Stimulated activated CD4-positive, alpha-beta T cell treated with anti-CD3 and anti-CD28 coated beads, Interleukin-12 subunit alpha, Interleukin-12 subunit beta, amount 100 ng/mL, for 24 hours (primary cell): Measurements from ENCODE around the gene CTNNA2.

Experiments
- DNase-seq, 2 experiments: peaks; one replicate each; pipeline ENCODE4 v3.0.0-alpha.2; 2020; ENCODE audit warnings: low read depth in 2 of 2

CTNNA2 gene

DNA sequence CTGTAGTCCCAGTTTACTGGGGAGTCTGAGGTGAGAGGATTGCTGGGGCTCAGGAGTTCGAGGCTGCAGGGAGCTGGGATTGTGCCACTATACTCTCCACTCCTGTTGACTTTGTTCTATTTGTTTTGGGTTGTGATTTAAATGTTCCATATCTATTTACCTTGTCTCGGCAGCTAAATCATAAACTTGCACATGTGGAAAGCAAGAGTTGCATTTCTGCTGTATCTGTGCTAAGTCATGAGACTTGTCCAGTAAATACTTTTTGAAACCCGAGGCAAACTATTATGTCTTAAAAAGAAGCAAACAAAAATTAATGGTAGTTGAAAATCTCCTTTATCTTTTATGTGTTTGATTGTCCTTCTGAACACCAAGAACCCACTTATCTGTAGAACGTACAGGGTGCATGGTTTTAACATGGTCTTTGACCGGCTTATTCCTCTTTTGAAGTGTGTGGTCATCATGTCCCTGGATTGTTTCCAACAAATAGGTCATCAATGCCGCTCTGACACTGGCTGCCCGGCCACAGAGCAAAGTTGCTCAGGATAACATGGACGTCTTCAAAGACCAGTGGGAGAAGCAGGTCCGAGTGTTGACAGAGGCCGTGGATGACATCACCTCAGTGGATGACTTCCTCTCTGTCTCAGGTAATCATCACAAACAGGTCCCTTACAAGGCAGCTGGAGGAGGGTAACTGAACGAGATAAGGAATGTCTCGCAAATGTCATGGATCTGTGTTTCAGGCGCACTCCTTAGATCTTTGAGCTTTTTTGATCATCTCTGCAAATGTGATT, 1032.8 kb downstream of the CTNNA2 start:
- DNase-seq: no peak

DNA sequence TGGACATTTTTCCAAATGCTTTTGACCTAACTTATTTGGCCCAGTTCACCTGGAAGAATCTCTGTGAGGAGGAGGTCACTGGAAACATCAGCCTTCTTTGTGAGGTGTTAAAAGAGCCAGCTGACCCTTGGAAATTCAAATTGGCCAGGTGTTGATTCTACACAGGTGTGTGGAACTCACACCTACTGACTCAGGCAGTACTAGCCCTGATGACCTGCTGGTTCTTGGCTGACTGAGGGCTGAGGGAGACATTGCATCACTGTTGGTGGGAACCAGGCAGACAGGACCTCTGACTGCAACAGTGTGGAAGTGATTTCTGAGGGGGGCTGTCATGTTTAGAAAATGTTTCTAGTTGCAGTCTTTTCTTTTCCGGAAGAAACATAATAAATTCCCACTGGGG, 1033.9 kb downstream of the CTNNA2 start:
- DNase-seq: no peak

DNA sequence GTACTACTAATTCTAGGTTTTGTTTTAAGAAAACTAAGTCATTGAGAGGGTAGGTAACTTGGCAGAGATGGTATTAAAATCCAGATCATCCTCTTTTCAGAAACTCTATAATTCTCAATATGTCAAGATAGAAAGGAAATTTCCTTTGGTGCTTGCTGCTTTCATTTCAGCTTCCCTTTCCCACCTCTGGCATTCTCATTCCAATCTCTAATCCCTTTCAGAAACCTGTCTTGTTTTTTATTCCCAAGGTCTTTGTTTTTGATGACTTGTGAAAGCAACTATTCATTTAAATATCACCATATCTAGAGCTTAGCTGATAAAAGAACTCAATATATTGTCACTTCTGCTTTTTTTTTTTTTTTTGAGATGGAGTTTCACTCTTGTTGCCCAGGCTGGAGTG, 1034.5 kb downstream of the CTNNA2 start:
- no peak for DNase-seq

DNA sequence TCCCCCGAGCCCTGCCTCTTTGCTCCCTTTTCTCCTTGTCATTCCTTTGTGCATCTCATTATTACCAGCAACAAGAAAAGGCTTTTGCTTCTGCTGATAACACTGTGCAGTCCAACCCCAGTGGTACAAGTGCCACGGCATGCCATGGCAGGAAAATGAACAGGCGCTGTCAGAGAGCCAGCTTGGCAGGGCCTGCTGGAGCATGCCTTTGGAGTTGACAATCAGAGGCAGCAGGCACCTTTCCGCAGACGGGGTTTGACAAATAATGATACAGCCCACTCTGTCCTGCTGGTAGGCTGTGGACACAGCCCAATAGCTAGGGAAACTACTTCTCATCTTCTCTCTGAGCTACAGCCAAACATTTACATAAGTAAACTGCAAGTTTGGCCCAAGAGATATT, 1035.6 kb downstream of the CTNNA2 start:
- DNase-seq: no peak

DNA sequence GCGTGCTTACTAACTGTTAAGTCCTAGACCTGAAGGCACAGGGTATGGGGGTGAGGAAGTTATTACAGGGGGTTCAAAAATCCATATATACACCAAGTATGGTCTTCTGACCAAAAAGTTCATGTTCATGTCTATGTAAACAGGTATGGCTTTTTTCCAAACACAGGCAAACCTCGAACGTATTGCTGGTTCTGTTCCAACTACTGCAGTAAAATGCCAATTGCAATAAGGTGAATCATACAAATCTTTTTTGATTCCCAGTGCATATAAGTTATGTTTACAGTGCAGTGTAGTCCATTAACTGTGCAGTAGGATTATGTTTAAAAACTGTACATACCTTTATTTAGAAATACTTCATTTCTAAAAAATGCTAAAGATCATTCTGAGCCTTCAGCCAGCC, 1037.0 kb downstream of the CTNNA2 start:
- DNase-seq: no peak

DNA sequence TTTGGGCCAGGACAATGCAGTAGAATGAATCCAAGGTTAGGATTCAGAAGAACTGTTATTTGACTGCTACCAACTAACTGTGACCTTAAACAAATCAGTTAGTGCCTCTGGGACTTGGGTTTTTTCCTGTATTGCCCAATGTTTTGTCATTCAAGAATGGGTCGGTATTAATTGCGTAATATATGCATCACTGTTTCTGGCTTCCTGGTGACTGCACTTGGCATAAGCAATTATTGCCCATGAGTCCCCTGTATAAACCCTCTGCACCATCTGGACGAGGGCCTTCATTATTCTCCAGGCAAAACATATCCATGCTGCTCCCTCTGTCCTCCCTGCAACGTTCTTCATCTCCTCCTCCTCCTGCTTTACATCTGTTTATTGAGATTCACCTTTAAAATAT, 1047.5 kb downstream of the CTNNA2 start:
- DNase-seq: no peak

DNA sequence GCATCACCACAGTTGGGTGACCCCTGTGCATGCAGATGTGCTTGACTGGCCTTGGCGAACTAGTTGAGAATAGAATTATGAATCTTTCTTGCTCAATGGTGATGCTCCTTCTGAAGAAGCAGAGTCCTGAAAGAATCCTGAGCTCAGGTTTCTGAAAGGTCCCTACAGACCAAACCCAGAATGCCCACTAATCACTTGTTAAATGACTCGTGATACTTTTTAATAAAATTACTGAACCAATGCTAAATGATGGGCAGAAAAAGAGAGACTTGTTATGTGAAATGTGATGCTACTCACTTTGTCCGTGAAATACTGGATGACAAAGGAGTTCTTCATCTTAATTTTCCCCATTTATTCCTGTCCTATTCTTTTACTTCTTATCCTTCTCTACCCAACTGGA, 1055.2 kb downstream of the CTNNA2 start:
- no peak for DNase-seq

DNA sequence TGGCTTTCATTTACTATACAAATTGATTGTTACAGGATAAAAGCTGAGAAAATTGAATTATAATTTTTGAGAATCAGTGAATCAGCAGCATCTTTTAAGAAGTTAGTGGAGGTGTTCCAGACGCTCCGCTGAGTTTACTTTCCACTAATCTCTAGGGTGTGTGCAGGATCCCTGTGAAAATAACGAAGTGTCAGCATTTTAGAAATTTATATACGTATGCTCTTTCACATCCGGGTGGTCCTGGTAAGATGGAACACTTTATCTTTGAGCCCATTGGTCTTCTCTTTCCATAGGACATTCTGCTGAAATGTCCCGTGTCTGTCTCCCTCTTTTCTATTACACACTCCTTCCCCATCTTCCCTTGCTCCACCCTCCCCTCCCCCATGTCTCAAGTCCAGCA, 1060.3 kb downstream of the CTNNA2 start:
- no peak for DNase-seq

DNA sequence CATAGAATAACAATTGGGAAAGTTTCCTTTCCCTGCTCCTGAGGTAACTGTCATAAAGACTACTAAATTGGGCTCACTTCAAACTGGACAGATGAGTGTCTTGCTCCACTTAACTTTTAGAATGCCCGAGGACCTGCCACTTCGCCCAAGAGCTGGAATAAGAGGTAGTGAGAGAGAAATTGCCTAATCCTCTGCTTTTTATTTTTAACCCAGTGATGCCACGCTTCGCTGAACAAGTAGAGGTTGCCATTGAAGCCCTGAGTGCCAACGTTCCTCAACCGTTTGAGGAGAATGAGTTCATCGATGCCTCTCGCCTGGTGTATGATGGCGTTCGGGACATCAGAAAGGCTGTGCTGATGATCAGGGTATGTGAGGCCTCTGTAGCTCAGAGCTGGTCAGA, 1061.1 kb downstream of the CTNNA2 start:
- DNase-seq: no peak

DNA sequence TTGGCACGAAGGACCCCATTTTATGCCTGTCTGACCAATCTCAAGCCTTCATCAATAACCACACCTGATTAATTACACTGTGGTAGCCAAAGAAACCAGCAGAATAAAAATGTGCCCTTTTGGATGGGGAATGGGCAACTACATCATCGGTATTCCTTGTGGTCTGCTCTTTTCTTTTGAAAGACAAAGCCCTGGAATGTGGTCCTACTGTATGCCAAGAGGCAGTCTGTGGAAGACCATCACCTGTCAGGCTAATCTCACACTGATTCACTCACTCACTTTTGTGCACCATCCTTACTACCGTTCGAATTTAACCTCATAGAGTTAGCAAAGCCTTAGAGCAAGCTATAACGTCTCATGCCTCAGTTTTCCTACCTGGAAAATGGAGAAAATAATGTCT, 1066.9 kb downstream of the CTNNA2 start:
- DNase-seq: no peak

DNA sequence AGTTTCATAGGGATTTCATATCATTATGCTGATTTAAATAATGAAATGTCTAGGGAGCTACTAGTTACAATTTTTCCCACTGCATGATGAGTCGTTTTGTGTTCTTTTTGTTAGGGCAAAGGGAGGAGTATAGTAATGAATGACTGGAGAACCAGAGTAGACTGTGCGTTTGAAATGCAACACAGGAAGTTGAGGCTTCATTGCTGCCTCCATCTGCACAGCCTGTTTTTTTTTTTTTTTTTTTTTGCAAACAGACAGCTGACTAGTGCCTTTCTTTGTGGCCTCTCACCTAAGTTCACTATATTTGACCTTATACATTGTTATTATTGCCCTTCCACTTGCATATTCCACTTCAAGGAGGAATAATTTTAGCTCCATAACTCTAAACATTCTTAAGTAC, 1078.4 kb downstream of the CTNNA2 start:
- no peak for DNase-seq

DNA sequence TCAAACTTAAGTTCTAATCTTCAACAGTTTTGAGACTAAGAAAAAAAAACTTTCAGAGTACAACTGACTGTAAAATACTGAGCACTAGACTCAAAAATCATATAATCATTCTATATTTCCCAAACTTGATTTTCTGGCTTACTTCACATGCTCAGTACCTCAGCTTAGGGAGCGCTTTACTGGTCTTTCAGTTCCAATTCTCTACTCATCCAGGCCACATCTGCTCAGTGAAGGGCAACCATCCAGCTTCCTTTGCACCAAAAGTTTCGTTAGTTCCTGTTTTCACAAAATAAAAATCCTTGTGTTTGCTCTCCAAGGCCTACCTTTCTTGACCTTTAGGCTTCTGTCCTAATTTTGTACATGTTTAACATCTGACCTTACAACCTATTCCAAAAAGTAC, 1079.3 kb downstream of the CTNNA2 start:
- DNase-seq: no peak

DNA sequence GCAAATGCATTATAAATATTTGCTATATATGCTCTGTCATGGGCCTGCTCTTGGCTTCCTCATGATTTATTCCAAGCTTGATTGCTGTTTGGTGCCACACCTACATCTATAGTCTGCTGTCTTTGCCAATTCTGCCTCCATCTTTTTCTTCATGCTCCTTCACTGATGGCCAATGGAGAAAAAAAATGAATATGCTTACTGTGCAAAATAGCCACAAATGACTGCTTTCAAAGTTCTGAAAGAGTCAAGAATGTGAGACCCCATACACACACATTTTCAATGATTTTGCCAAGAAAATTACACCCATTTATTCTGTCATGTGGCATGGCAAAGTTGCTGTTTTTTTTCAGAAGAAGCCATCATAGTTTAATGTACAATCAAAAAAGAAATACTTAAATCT, 1097.3 kb downstream of the CTNNA2 start:
- no peak for DNase-seq

DNA sequence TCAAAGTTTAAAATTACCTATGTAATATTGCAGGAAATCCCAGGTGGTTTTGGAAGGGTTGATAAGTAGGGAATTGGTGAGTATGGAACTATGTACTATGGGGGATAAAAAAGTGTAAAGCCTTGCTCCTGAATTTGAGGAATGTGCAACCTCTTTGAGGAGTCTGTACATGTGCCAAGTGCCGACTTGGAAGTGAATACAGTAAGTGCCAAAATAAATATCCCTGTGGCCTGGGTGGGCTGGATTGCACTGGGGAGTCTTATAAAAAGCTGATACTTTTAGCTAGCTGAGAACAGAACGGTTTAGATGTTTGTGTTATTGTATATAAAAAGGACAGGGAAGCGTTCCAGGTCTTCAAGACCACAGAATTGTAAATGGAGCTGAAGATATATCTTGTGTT, 1108.8 kb downstream of the CTNNA2 start:
- no peak for DNase-seq

DNA sequence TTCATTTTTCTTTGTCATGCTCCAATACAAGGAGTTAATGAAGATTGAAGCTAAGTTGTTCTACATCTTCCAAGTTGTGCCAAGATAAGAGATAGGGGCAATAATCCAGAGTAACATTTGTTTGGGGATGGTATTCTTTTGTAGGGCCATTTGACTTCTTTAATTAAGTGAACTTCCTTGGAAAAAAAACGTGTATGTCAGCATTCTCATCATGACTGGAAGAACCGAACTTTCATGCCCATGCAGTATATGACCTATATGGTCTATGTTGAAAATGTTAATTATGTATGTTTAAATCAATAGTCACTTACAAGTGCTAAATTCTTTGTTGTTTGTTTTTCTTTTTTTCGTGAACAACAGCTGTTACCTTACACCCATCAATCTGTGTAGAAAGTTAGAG, 1111.2 kb downstream of the CTNNA2 start:
- DNase-seq: no peak

DNA sequence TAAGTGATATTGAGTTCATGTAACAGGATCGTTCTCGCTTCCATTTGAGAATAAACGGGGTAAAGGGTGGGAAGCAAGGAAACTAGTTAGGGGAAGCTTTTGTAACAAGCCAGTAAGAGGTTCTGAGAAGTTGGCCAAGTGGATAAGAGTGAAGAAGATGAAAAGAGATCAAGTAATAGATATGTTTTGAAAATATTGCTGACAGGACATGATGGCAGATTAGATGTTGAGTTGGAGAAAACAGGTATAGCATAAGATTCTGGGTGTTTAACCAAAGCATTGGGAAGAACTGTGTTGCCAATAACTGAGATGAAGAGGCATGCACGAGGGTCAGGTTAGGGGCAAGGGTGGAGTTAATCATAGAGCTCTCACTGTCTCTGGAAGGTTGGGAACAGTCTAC, 1121.7 kb downstream of the CTNNA2 start:
- no peak for DNase-seq

DNA sequence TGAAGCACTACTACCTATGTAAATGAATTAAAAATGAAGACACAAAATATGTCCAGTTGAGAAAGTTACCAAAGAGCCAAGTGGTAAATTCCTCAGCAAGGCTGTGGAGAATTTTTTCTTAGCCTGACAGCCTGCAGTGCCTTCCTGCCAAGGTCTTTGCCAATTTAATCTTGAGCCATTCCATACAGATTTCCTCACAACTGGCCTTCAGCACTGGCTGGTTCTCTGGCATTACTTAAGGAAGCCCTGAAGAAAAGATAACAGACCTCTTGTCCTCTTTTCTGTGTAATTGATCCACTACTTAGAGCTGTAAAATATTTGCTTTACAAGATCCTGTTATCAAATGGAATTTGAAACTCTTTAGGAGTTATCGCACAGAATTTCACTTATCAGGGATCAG, 1125.9 kb downstream of the CTNNA2 start:
- DNase-seq: no peak

DNA sequence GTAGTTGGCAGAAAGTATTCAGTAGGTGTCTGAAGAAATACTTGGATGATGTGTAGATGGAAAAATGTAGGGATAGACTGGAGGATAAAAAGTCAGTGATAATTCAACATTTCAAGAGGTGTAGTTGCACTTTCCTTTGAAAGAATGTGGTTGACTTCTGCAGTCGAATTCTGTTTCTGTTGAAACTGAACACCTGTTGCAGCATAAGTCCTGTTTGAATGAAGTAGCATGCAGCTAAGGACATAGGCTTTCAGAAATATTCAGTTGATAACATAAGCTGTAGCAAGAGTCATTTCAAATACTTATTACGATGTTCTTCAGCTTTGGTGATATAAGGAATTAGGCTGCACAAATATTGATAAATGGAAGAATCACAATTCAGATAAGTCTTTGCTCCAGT, 1129.6 kb downstream of the CTNNA2 start:
- no peak for DNase-seq

DNA sequence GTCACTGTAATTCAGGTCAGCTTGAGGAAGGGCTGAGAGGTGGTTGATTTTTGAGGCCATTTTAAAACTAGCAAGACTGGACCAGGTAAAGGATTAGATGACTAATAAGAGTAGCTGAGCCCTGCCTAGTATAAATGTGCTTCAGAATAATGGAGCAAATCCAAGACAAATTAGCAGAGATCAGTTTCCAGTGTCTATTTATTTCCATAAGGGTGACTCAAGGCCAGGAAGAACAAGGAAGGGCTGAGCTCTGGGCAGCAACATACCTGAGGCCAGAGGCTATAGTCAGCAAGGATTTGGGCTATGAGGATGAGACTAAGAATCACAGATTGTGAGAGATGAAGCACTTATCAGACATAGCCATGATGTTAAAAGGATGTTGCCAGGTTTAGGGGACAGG, 1130.7 kb downstream of the CTNNA2 start:
- DNase-seq: no peak

DNA sequence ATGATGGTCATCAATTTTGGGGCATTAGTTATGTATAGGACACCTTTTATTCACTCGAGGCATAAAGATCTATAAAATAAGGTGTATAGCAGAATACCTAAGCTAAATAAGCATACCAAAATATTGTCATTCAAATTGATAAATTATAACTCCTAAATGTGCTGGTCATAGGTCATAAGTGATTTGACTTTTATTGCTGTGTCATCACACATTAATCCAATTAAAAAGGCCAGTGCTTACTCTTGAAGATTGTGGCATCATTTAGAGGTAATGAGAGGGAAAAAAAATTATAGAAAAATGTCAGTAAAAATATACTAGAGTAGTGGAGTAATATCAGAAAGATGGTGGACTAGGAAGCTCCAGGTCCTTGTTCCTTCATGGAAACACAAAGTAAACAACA, 1138.6 kb downstream of the CTNNA2 start:
- no peak for DNase-seq

DNA sequence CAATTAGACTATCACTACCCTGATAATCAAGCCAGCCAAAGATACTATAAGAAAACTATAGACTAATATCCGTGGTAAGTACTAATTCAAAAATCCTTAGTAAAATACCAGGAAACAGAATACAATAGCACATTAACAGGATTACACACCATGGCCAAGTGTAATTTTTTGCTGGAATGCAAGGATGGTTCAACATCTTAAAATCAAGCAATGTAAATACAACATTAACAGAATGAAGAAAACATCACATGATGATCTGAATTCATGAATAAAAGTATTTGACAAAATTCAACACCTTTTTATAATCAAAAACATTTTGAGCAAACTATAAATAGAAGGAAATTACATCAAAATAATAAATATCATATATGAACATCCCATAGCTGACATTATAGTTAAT, 1142.4 kb downstream of the CTNNA2 start:
- DNase-seq: no peak

DNA sequence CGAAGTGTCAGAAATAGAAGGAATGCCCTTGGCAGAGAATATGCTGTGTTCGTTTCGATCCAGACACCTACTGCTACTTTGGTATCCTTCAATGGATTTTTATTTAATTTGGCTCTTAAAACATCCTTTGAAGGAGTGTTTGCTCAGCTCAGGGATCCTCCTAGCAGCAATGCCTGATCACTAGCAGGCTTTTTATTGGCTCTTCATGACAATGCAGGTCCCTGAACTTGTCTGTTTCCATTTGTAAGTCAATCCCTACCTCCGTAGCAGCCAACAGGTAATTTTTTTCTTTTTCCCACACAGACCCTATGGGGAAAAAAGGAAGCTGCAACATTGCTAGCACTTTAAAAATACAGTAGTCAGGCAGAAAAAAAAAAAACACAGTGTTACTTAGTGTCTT, 1157.9 kb downstream of the CTNNA2 start:
- no peak for DNase-seq

DNA sequence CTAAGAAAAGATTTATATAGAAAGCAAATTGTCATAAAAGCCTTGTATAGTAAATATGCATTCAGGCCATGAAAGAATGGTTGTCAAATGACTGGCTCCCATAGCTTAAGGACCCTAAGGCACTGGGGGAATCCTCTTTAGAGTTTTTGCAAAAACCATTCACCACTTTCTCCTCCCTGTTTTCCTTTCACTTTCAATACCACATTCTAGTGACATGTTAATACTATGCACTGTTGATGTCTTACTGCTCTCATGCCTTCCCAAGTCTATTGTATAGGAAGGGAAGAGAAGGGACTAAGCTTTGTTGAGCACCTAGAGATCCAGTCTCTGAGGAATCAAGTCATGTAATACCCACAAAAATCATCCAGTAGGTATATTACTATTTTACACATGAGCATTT, 1174.7 kb downstream of the CTNNA2 start:
- no peak for DNase-seq

DNA sequence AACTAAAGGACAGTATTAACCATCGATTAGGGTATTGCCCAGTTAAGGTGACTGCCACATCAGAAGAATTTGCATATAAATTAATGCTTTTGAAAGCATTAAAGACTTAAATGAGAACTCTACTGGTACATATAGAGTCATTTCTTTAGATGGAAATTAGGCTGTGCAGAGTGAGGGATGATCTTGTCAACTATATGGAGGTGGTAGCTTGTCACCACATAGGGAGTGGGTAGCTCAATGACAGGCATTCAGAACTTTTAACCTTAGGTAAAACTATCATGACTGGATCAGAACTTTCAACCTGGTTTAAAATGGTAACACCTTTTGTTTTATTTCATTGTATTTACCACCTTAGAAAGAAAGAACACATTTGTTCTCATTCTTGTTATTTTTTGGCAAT, 1176.3 kb downstream of the CTNNA2 start:
- DNase-seq: no peak
